GM10248 (cell line): ENCODE results near the gene ETFB.

Experiments
- CTCF ChIA-PET: fragments of 300-600 bp; sonication (Branson Sonifier 250); formaldehyde crosslinking; extraction: SDS; loops from one replicate; lab custom pipeline; 2021; ENCODE audit warnings: antibody characterized with exemption; lab: Yijun Ruan, JAX
- POLR2A ChIA-PET: fragments of 350-650 bp; sonication (Branson Sonifier 250); formaldehyde crosslinking; extraction: SDS; loops from one replicate; lab custom pipeline; 2020; ENCODE audit warnings: antibody characterized with exemption; lab: Yijun Ruan, JAX
- DNase-seq: peaks from one replicate; pipeline ENCODE4 v3.0.0; 2012; ENCODE audit errors: extremely low spot score
- TF ChIP-seq, protein P1 (sequence below): IDR thresholded peaks from 2 replicates; pipeline ENCODE4 v1.5.1; 2012; ENCODE audit warnings: mild to moderate bottlenecking, low read depth; ENCODE audit errors: extremely low read depth, missing control alignments, control extremely low read depth

ETFB gene

DNA sequence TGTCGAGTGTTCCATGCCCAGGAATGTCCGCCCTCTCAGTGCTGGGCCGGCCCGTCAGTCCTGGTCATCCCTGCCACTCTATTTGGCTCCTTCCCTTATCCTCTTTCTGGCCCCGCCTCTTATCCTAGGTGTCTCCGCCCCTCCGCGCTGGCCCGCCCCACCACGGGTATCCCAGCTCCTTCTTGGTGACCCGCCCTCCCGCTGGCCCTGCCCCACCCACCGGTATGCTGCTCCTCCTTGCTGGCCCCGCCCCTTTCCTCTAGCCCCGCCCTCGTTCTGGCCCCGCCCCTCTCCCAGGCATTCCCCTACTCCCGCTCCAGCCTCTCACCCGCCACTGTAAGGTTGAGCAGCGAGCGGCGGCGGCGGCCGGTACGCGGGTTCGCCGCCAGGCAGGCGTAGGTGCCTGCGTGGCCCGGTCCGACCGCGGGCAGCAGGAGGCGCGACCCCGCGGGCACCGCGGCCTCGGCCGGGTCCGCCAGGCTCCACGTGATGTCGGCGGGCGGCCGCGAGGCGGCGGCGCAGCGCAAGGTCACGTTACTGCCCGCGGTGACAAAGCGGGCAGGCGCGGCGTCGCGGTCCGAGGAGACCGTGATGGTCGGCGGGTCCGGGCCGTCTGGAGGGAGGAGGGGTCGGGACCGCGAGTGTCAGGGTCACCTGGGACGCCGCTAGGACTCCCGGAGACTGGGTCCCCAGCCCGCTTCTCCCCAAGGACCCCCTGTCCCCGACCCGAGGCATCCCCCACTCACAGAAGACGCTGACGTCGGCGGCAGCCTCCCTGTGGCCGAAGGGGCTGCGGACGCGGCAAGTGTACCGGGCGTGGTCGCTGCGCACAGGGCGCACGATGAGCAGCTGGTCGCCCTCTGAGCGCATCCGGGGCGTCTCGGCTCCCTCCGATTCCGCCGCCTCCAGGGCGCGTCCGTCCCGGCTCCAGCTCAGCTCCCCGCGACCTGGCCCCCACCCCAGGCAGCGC, 26.2 kb downstream of the ETFB start:
- POLR2A ChIA-PET: interaction anchor here (0.6 to 0.7 kb wide), 3 partner anchors 28 to 78 kb away, joined by 5 to 10 read pairs (median 7); partner anchors contain the start of gene SIGLEC10
- TF ChIP-seq, protein P1, sequence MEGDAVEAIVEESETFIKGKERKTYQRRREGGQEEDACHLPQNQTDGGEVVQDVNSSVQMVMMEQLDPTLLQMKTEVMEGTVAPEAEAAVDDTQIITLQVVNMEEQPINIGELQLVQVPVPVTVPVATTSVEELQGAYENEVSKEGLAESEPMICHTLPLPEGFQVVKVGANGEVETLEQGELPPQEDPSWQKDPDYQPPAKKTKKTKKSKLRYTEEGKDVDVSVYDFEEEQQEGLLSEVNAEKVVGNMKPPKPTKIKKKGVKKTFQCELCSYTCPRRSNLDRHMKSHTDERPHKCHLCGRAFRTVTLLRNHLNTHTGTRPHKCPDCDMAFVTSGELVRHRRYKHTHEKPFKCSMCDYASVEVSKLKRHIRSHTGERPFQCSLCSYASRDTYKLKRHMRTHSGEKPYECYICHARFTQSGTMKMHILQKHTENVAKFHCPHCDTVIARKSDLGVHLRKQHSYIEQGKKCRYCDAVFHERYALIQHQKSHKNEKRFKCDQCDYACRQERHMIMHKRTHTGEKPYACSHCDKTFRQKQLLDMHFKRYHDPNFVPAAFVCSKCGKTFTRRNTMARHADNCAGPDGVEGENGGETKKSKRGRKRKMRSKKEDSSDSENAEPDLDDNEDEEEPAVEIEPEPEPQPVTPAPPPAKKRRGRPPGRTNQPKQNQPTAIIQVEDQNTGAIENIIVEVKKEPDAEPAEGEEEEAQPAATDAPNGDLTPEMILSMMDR: peak; percentile 46
- peak; percentile 100 for DNase-seq
- CTCF ChIA-PET: interaction anchor here (0.6 to 2.8 kb wide), 26 partner anchors 9 to 321 kb away, joined by 3 to 11 read pairs (median 4); partner anchors contain the start of genes ETFB and SIGLEC10

DNA sequence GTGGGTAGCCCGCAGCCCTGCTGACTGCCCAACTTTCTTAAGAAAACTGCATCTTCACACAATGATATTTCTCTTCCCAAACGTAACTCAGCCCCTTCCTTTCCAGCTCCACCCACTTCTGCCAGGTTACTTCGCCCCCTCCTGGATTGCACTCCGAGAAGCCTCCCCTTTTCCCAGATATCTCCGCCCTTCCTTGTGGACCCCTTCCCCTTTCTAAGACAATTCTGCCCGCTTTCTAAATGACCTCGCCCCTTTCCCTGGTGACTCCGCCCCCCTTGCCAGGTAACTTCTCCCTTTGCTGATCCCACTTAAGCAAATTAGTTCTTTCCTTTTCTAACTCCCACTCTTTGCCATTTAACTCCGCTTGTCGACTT, 26.9 kb downstream of the ETFB start:
- no peak for DNase-seq
- TF ChIP-seq, protein P1: no peak
- ChIA-PET POLR2A (interaction anchor here (0.6 to 0.7 kb wide), 3 partner anchors 28 to 79 kb away, joined by 5 to 10 read pairs (median 7); partner anchors contain the start of gene SIGLEC10), CTCF (interaction anchor here (0.7 to 2.0 kb wide), 19 partner anchors 8 to 322 kb away, joined by 3 to 10 read pairs (median 5); partner anchors contain the start of genes ETFB and SIGLEC10)

DNA sequence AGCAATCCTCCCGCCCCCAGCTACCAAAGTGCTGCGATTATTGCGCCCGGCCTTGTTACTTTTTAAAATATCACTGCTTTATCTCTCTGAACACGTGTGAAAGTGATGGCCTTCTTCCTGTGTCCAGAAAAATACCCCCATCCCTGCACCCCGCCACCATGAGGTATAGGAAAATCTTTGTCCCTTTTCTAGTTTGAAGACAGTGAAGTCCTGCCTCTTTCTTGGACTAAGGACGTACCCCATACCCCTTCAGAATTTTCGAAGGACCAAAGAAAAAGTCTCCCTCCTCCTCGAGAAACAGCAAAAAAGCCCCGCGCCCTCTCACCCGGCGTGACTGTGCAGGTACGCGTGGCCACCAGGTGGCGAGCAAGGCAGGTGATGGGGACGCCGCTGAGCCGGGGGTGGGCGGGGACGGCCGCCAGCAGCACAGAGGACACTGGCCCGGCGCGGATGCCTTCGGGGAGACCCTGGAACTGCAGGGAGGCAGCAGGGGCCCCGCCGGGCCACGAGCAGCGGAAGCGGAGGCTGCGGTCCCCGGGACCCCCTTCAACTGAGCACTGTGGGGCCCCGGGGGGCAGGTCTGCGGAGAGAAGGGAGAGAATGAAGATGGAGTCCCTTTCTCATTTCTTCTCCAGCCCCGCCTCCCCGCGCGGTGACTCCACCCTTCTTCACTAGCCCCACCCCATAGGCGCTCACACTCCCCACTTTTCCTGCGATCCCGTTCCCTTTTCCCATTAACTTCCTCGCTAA, 27.4 kb downstream of the ETFB start:
- TF ChIP-seq, protein P1: peak; percentile 87
- CTCF ChIA-PET: interaction anchor here (0.7 to 2.0 kb wide), 25 partner anchors 8 to 323 kb away, joined by 3 to 15 read pairs (median 4); partner anchors contain the start of genes ETFB and SIGLEC10

DNA sequence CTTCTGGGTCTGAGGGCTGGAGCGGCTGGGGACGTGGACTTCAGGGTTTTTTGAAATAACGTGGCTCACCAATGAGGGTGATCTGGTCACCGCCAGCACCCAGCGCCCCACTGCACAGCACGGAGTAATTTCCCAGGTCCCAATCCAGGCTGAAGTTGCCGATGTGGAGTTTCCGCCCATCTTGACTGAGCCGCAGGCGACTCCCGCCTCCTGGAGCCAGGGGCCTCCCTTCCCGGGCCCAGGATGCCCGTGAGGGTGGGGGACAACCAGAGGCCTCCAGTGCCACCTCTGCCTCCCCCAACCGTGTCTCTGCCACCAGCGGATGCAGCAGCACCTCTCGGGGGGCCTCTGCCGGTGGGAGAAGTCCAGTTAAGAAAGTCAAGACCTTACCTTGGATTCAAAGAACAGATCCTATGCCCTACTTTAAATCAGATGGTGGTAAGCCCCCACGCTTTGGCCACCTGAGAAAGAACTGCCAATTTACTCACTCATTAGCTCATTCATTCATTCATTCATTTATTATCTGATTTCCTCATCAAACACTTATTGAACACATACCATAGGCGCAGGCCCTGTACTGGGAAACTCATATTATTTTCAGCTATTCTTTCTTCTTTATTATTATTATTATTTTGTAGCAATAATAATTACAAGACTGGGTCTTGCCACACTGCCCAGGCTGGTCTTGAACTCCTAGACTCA, 28.2 kb downstream of the ETFB start:
- ChIA-PET CTCF (interaction anchor here (0.6 to 2.0 kb wide), 11 partner anchors 21 to 323 kb away, joined by 3 to 15 read pairs (median 4); partner anchors contain the start of gene ETFB), POLR2A (no interaction called here)
- DNase-seq: no peak
- TF ChIP-seq, protein P1: no peak

More for the DNA sequence above, 27.4 kb downstream of the ETFB start:
- peak; percentile 93 for DNase-seq
- POLR2A ChIA-PET: no interaction called here

DNA sequence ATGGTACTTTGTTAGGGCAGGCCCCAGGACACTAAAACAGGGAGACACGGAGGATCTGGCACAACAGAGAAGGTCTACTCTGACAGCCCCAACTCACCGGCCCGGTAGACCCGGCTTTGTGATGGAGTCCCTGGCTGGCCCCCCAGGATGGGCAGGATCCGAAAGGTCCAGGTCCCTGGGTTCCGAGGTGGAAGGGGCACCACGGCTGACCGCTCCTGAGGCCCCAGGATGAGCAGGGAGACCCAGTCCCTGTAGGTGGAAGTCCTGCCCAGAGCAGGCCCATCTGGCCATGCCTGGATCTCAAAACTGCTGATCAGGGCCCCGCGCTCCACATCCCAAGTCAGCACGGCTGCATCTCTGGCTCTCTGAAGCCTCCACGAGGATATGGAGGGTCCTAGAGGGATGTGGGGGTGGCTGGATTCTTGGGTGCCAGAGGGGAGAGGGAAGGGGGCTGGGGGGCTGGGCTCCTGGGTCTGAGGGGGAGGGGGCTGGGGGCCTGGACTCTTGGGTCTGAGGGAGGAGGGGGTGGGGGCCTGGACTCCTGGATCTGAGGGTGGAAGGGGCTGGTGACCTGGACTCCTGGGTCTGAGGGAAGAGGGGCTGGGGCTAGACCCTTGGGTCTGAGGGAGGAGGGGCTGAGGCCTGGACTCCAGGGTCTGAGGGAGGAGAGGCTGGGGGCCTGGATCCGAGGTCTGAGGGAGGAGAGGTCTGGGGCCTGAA, 28.9 kb downstream of the ETFB start:
- DNase-seq: no peak
- POLR2A ChIA-PET: no interaction called here
- TF ChIP-seq, protein P1: no peak
- CTCF ChIA-PET: interaction anchor here (0.6 to 1.1 kb wide), 6 partner anchors 22 to 321 kb away, joined by 3 to 15 read pairs (median 4); partner anchors contain the start of gene ETFB
